Measurements from ENCODE around the gene ISLR. TPM values are rescaled to one million over a fixed set of nuclear protein-coding genes. Genes with fewer than 3 reads are reported as not detected.

ISLR gene
- total RNA-seq, 1 donor from 2014 or later: 2.6 TPM

DNA sequence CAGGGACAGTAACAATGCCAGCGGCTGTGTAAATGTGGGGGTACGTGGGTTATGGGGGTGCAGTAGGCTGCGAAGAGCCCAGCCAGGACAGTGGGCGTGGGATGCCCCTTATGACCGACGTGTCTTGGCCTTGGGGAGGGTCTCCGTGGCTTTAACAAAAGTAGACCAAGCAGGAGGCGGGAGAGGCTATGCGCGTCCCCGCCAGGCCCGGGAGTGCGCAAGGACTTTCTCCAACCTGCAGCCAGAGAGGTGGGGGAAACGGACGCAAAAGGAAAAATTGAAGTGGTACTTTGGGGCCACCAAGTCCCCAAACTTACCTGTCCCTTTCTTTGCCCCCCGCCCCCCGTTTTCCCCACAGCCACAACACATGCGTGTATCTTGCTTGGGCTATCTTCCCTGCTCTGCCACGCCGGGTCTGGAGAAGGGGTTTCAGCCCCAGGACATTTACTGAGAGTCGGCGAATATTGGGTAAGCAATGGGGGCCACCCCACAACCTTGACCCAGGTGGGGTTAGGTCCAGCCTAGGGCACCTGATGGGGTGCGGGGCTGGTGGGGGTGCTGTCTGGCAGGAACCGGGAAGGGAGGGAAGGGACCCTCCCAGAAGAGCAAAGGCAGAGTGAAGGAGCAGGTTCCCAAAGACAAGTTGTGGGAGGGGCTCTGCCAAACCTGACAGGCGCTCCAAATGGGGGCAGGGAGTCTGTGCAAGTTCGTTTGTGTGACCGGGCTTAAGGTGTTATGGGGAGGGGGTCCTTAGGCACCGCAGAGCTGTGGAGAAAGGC lies 42.5 kb upstream of the ISLR start:
- H3K9me3 Mint-ChIP-seq: no peaks in the 10 kb centered on the region
- no peak overlapping the region for H3K27ac Mint-ChIP-seq (ENCODE audit: unreplicated experiment)
- H3K36me3 Mint-ChIP-seq (ENCODE audit: low read depth): peaks cover 5% of the 10 kb centered on the region
- TF ChIP-seq, protein P1, sequence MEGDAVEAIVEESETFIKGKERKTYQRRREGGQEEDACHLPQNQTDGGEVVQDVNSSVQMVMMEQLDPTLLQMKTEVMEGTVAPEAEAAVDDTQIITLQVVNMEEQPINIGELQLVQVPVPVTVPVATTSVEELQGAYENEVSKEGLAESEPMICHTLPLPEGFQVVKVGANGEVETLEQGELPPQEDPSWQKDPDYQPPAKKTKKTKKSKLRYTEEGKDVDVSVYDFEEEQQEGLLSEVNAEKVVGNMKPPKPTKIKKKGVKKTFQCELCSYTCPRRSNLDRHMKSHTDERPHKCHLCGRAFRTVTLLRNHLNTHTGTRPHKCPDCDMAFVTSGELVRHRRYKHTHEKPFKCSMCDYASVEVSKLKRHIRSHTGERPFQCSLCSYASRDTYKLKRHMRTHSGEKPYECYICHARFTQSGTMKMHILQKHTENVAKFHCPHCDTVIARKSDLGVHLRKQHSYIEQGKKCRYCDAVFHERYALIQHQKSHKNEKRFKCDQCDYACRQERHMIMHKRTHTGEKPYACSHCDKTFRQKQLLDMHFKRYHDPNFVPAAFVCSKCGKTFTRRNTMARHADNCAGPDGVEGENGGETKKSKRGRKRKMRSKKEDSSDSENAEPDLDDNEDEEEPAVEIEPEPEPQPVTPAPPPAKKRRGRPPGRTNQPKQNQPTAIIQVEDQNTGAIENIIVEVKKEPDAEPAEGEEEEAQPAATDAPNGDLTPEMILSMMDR (conservative IDR thresholded peaks at IDR 0.05): no peak
- peak overlapping the region; percentile 84 for H3K4me3 Mint-ChIP-seq
- DNase-seq (ENCODE audit: low read depth, low spot score): no peak
- peaks cover 96% of the 10 kb centered on the region for H3K27me3 Mint-ChIP-seq (ENCODE audit: low read depth)
- H3K4me1 Mint-ChIP-seq: peaks cover 44% of the 10 kb centered on the region

DNA sequence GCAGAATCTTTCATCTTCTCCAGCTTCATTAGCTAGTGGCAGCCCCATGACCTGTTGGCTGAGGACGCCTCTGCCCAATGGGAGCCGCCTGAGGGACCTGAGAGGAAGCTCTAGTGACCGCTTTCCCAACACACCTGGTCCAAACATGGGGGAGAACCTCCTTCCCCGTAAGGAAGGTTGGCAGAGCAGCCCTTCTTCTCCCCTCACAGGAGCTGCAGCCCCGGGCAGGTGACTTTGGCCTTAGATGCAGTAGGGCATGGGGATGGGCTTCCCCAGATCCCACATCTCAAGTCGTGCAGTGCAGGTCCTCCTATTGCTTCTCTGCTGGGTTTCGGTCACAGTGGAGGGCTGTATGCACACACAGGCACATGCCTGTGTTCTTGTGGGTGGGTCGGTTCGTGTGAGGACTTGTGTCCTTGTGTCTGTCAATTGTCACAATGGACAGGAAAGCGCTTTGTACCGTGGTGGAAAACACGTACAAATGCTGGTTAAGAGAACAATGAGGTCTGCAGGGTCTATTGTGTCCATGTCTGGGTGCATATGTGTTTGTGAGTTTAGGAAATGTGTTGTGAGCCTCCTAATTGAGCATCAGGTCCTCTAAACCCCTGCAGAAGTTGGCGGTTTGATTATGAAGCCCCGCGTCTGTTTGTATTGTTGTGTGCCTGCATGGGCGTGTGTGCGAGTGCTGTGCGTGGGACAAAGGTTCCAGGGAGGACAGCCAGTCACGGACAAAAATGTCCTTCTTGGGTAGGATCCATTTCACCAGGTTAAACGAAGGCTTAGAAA lies 41.7 kb upstream of the ISLR start:
- Mint-ChIP-seq H3K4me3 (peak overlapping the region; percentile 84), H3K9me3 (no peaks in the 10 kb centered on the region), H3K36me3 (ENCODE audit: low read depth) (peaks cover 5% of the 10 kb centered on the region), H3K27me3 (ENCODE audit: low read depth) (peaks cover 98% of the 10 kb centered on the region), H3K27ac (ENCODE audit: unreplicated experiment) (no peak overlapping the region), H3K4me1 (peaks cover 50% of the 10 kb centered on the region)
- DNase-seq (ENCODE audit: low read depth, low spot score): no peak
- TF ChIP-seq, protein P1 (conservative IDR thresholded peaks at IDR 0.05): no peak

DNA sequence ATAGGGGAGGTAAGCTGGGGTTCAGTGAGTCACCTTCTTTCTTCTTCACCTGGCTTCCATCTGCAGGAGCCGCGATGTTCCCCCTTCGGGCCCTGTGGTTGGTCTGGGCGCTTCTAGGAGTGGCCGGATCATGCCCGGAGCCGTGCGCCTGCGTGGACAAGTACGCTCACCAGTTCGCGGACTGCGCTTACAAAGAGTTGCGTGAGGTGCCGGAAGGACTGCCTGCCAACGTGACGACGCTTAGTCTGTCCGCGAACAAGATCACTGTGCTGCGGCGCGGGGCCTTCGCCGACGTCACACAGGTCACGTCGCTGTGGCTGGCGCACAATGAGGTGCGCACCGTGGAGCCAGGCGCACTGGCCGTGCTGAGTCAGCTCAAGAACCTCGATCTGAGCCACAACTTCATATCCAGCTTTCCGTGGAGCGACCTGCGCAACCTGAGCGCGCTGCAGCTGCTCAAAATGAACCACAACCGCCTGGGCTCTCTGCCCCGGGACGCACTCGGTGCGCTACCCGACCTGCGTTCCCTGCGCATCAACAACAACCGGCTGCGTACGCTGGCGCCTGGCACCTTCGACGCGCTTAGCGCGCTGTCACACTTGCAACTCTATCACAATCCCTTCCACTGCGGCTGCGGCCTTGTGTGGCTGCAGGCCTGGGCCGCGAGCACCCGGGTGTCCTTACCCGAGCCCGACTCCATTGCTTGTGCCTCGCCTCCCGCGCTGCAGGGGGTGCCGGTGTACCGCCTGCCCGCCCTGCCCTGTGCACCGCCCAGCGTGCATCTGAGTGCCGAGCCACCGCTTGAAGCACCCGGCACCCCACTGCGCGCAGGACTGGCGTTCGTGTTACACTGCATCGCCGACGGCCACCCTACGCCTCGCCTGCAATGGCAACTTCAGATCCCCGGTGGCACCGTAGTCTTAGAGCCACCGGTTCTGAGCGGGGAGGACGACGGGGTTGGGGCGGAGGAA lies 40.5 kb upstream of the ISLR start:
- Mint-ChIP-seq H3K27me3 (ENCODE audit: low read depth) (peaks cover 97% of the 10 kb centered on the region), H3K9me3 (no peaks in the 10 kb centered on the region), H3K36me3 (ENCODE audit: low read depth) (peaks cover 5% of the 10 kb centered on the region), H3K27ac (ENCODE audit: unreplicated experiment) (no peak overlapping the region), H3K4me3 (no peak overlapping the region), H3K4me1 (peaks cover 56% of the 10 kb centered on the region)
- DNase-seq (ENCODE audit: low read depth, low spot score): no peak
- TF ChIP-seq, protein P1 (conservative IDR thresholded peaks at IDR 0.05): no peak

DNA sequence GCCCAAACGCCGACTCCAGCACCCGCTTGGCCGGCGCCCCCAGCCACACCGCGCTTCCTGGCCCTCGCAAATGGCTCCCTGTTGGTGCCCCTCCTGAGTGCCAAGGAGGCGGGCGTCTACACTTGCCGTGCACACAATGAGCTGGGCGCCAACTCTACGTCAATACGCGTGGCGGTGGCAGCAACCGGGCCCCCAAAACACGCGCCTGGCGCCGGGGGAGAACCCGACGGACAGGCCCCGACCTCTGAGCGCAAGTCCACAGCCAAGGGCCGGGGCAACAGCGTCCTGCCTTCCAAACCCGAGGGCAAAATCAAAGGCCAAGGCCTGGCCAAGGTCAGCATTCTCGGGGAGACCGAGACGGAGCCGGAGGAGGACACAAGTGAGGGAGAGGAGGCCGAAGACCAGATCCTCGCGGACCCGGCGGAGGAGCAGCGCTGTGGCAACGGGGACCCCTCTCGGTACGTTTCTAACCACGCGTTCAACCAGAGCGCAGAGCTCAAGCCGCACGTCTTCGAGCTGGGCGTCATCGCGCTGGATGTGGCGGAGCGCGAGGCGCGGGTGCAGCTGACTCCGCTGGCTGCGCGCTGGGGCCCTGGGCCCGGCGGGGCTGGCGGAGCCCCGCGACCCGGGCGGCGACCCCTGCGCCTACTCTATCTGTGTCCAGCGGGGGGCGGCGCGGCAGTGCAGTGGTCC lies 39.7 kb upstream of the ISLR start:
- Mint-ChIP-seq H3K4me1 (peaks cover 61% of the 10 kb centered on the region), H3K9me3 (no peaks in the 10 kb centered on the region), H3K27me3 (ENCODE audit: low read depth) (peaks cover 93% of the 10 kb centered on the region), H3K36me3 (ENCODE audit: low read depth) (peaks cover 5% of the 10 kb centered on the region), H3K4me3 (no peak overlapping the region), H3K27ac (ENCODE audit: unreplicated experiment) (no peak overlapping the region)
- no peak for DNase-seq (ENCODE audit: low read depth, low spot score)
- TF ChIP-seq, protein P1 (conservative IDR thresholded peaks at IDR 0.05): no peak
